Natural killer cell (primary cell): ENCODE results near the gene FZR1. TPM values are rescaled to one million over a fixed set of nuclear protein-coding genes. Genes with fewer than 3 reads are reported as not detected.

Source experiments
- ATAC-seq, 3 donors: fragments of 150-1000 bp in 2 of 3; fragments of 200-7000 bp in 1 of 3; cut with Tn5 transposase; 1 replicate in 1 of 3; 2 replicates in 2 of 3; pipeline ENCODE4 v1.10.0; 2021; ENCODE audit warnings: mild to moderate bottlenecking in 2 of 3, moderate library complexity in 2 of 3
- DNase-seq, 2 donors: peaks; one replicate each; pipeline versions ENCODE4 v3.0.0 to v3.0.0-alpha.2; 2013 to 2021; ENCODE audit warnings: mixed read lengths in 1 of 2
- H3K27ac ChIP-seq: one replicate; pipeline ENCODE4 v1.5.1; 2013; ENCODE audit warnings: mild to moderate bottlenecking, low read length
- H3K27me3 ChIP-seq: one replicate; pipeline ENCODE4 v1.6.1; 2013; ENCODE audit warnings: low read length; ENCODE audit not compliant: control insufficient read depth, insufficient read depth
- H3K36me3 ChIP-seq: one replicate; pipeline ENCODE4 v1.6.1; 2013; ENCODE audit warnings: low read length; ENCODE audit not compliant: control insufficient read depth, insufficient read depth
- H3K4me1 ChIP-seq: one replicate; pipeline ENCODE4 v1.6.1; 2013; ENCODE audit warnings: low read length; ENCODE audit not compliant: control insufficient read depth, insufficient read depth
- H3K4me3 ChIP-seq: one replicate; pipeline ENCODE4 v1.5.1; 2013; ENCODE audit warnings: low read length
- H3K9me3 ChIP-seq: one replicate; pipeline ENCODE4 v1.6.1; 2013; ENCODE audit warnings: low read length; ENCODE audit not compliant: control insufficient read depth, insufficient read depth
- H3K27ac Mint-ChIP-seq, 2 donors: one replicate each; pipeline ENCODE4 v1.8.0; 2022; ENCODE audit warnings: mild to moderate bottlenecking in 2 of 2, mixed read lengths in 2 of 2, moderate library complexity in 1 of 2
- H3K27me3 Mint-ChIP-seq, 2 donors: one replicate each; pipeline ENCODE4 v1.8.0; 2022; ENCODE audit warnings: low read depth in 2 of 2, mixed read lengths in 2 of 2
- H3K36me3 Mint-ChIP-seq: one replicate; pipeline ENCODE4 v1.8.0; 2022; ENCODE audit warnings: mixed read lengths
- H3K4me1 Mint-ChIP-seq, 2 donors: one replicate each; pipeline ENCODE4 v1.8.0; 2022; ENCODE audit warnings: mixed read lengths in 2 of 2
- H3K4me3 Mint-ChIP-seq: one replicate; pipeline ENCODE4 v1.8.0; 2022; ENCODE audit warnings: mild to moderate bottlenecking, moderate library complexity, mixed read lengths
- H3K9me3 Mint-ChIP-seq, 2 donors: one replicate each; pipeline ENCODE4 v1.8.0; 2022; ENCODE audit warnings: mixed read lengths in 2 of 2
- WGBS: methylation state at CpG from one replicate; pipeline ENCODE4 v1.1.7; 2013; ENCODE audit warnings: missing lambda C conversion rate; ENCODE audit not compliant: insufficient coverage; 5-methylcytosine and 5-hydroxymethylcytosine counted together
- intact Hi-C: fragments of 100-400 bp; cut with micrococcal nuclease; formaldehyde crosslinking; loops from one replicate; pipeline ENCODE4 v1.14.2; 2022
- total RNA-seq, 4 donors: library from RNA; stranded (reverse); fragments of 120-200 nt in 1 of 4; gene quantifications; one replicate each; pipeline versions ENCODE4 v1.2.3 to v1.2.4, GENCODE V29; 2013 to 2022
- TF ChIP-seq, protein P1 (sequence below): fragments of 200-600 bp; IDR thresholded peaks from one replicate; pipeline ENCODE4 v1.8.0; 2022; ENCODE audit warnings: antibody characterized with exemption

Gene FZR1
- total RNA-seq, 3 donors from 2014 or later (not counting 1 experiment from before 2014, with no cell fraction given), result 89.1 to 98.3 (median 91.4) TPM

GRCh38 chr19:3474010-3474409, 32.1 kb upstream of the FZR1 start:
- ATAC-seq (no peak), DNase-seq (no peak)
- TF ChIP-seq, protein P1, sequence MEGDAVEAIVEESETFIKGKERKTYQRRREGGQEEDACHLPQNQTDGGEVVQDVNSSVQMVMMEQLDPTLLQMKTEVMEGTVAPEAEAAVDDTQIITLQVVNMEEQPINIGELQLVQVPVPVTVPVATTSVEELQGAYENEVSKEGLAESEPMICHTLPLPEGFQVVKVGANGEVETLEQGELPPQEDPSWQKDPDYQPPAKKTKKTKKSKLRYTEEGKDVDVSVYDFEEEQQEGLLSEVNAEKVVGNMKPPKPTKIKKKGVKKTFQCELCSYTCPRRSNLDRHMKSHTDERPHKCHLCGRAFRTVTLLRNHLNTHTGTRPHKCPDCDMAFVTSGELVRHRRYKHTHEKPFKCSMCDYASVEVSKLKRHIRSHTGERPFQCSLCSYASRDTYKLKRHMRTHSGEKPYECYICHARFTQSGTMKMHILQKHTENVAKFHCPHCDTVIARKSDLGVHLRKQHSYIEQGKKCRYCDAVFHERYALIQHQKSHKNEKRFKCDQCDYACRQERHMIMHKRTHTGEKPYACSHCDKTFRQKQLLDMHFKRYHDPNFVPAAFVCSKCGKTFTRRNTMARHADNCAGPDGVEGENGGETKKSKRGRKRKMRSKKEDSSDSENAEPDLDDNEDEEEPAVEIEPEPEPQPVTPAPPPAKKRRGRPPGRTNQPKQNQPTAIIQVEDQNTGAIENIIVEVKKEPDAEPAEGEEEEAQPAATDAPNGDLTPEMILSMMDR, result no peak
- Histone ChIP-seq H3K27me3 (no peaks in the 10 kb centered on the region), H3K36me3 (no peaks in the 10 kb centered on the region), H3K4me1 (peaks cover 11% of the 10 kb centered on the region), H3K4me3 (no peak overlapping the region), H3K9me3 (no peaks in the 10 kb centered on the region), H3K27ac (no peak overlapping the region)
- H3K36me3 Mint-ChIP-seq, result no peaks in the 10 kb centered on the region
- WGBS, result 91% methylated on average over 8 of the region's 8 CpGs
- H3K27ac Mint-ChIP-seq, result no peak overlapping the region
- intact Hi-C loops, result no loop called here
- no peak overlapping the region for H3K4me3 Mint-ChIP-seq
- H3K4me1 Mint-ChIP-seq, result peaks cover 13% of the 10 kb centered on the region in 2 donors
- H3K27me3 Mint-ChIP-seq, result no peaks in the 10 kb centered on the region
- H3K9me3 Mint-ChIP-seq, result no peaks in the 10 kb centered on the region

DNA sequence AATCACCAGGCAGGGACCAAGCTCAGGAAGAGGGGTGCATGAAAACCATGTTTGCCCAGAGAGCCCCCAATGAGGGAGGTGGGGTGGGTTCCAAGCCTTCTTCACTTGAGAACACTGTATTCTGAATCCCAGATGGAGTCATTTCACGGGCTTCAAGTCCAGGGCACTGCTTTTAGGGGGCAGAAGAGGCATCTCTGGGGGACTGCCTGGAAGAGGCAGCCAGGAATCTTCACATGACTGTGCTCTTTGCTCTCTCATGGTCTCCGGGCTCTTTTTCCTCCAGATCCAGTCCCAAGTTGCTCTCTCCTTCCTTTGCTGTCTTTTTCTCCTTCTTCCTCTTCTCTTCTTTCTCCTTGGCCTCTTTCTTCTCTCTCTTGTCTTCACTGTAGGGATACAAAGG, 31.5 kb upstream of the FZR1 start:
- Mint-ChIP-seq H3K36me3 (no peaks in the 10 kb centered on the region), H3K27me3 (no peaks in the 10 kb centered on the region), H3K27ac (no peak overlapping the region), H3K4me1 (peaks cover 13 to 19% of the 10 kb centered on the region in 2 donors), H3K9me3 (no peaks in the 10 kb centered on the region), H3K4me3 (no peak overlapping the region)
- Histone ChIP-seq H3K4me3 (no peak overlapping the region), H3K36me3 (no peaks in the 10 kb centered on the region), H3K27me3 (no peaks in the 10 kb centered on the region), H3K4me1 (peaks cover 17% of the 10 kb centered on the region), H3K27ac (no peak overlapping the region), H3K9me3 (no peaks in the 10 kb centered on the region)
- TF ChIP-seq, protein P1, result no peak
- ATAC-seq, result no peak
- intact Hi-C loops, result no loop called here
- WGBS, result 85% methylated on average over 2 of the region's 2 CpGs
- DNase-seq, result no peak

- H3K27ac ChIP-seq, result no peak overlapping the region
- TF ChIP-seq, protein P1, result no peak
- DNase-seq, result no peak
- H3K27me3 ChIP-seq, result no peaks in the 10 kb centered on the region
- H3K4me1 Mint-ChIP-seq, result peaks cover 13 to 23% of the 10 kb centered on the region in 2 donors
- H3K36me3 Mint-ChIP-seq, result no peaks in the 10 kb centered on the region
- no peak overlapping the region for H3K27ac Mint-ChIP-seq
- no peak for ATAC-seq
- no peak overlapping the region for H3K4me3 Mint-ChIP-seq
- H3K4me3 ChIP-seq, result no peak overlapping the region
- 90% methylated on average over 4 of the region's 4 CpGs for WGBS
- no peaks in the 10 kb centered on the region for H3K27me3 Mint-ChIP-seq
- H3K9me3 Mint-ChIP-seq, result no peaks in the 10 kb centered on the region
- H3K4me1 ChIP-seq, result peaks cover 24% of the 10 kb centered on the region
- intact Hi-C loops, result no loop called here
- no peaks in the 10 kb centered on the region for H3K9me3 ChIP-seq
- H3K36me3 ChIP-seq, result no peaks in the 10 kb centered on the region
These were observed 30.7 kb upstream of the FZR1 start for GRCh38 chr19:3475449-3475848.

GRCh38 chr19:3476830-3477229, 29.3 kb upstream of the FZR1 start:
- intact Hi-C loops, result no loop called here
- Mint-ChIP-seq H3K27ac (no peak overlapping the region), H3K27me3 (no peaks in the 10 kb centered on the region), H3K9me3 (no peaks in the 10 kb centered on the region), H3K4me1 (peaks cover 13 to 23% of the 10 kb centered on the region in 2 donors), H3K36me3 (no peaks in the 10 kb centered on the region), H3K4me3 (no peak overlapping the region)
- Histone ChIP-seq H3K4me3 (no peak overlapping the region), H3K9me3 (no peaks in the 10 kb centered on the region), H3K36me3 (no peaks in the 10 kb centered on the region), H3K27ac (no peak overlapping the region), H3K4me1 (peaks cover 25% of the 10 kb centered on the region), H3K27me3 (no peaks in the 10 kb centered on the region)
- ATAC-seq, result no peak
- 95% methylated on average over 2 of the region's 2 CpGs for WGBS
- TF ChIP-seq, protein P1, result no peak
- no peak for DNase-seq
